Measurements from ENCODE around the gene LAG3. TPM values are rescaled to one million over a fixed set of nuclear protein-coding genes. Genes with fewer than 3 reads are reported as not detected.

The LAG3 gene
- total RNA-seq, 2 donors from 2014 or later = 71.3 to 117 TPM

- Mint-ChIP-seq H3K9me3 (no peaks in the 10 kb centered on the region), H3K27ac (peak overlapping the region; percentile 30 to 80), H3K36me3 (peaks cover 21 to 31% of the 10 kb centered on the region in 2 donors)
- DNase-seq (ENCODE audit: low spot score in 2 of 2) (peak in 1 of 2 donors; percentile 66), ATAC-seq (peak; percentile 68 to 70)
These were observed 5.5 kb upstream of the LAG3 start for GRCh38 chr12:6766651-6767349.

- no peaks in the 10 kb centered on the region for H3K9me3 Mint-ChIP-seq
- peak overlapping the region; percentile 30 to 90 for H3K27ac Mint-ChIP-seq
- H3K36me3 Mint-ChIP-seq = peaks cover 21 to 32% of the 10 kb centered on the region in 2 donors
- no peak for ATAC-seq
- DNase-seq (ENCODE audit: low spot score in 2 of 2) = no peak
These were observed 4.7 kb upstream of the LAG3 start for GRCh38 chr12:6767353-6768319.

- no peak for ATAC-seq
- Mint-ChIP-seq H3K9me3 (no peaks in the 10 kb centered on the region), H3K27ac (no peak overlapping the region), H3K36me3 (peaks cover 21 to 38% of the 10 kb centered on the region in 2 donors)
- DNase-seq (ENCODE audit: low spot score in 2 of 2) = no peak
These were observed 3.8 kb upstream of the LAG3 start for GRCh38 chr12:6768437-6768914.

- no peak for ATAC-seq
- Mint-ChIP-seq H3K36me3 (peaks cover 21 to 39% of the 10 kb centered on the region in 2 donors), H3K9me3 (no peaks in the 10 kb centered on the region), H3K27ac (no peak overlapping the region)
- no peak for DNase-seq (ENCODE audit: low spot score in 2 of 2)
These were observed 3.3 kb upstream of the LAG3 start for GRCh38 chr12:6768990-6769389.

DNA sequence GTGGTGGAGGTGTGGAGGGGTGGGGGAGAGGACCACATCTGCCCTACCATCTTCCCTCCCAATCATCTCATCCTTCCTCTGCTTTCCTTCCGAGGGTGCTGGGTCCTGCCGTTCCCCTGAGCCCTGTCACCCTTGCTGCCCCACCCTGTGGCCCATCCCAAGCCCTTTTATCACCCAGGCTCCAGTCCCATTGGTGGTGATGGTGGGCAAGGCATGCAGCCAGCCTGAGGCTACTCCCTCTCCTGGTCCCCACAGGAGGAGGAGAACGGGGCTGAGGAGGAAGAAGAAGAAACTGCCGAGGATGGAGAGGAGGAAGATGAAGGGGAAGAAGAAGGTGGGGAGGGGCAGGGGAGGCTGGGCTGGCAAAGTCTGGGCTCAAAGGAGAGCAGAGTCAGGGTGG lies 2.7 kb upstream of the LAG3 start:
- ATAC-seq = no peak
- no peak for DNase-seq (ENCODE audit: low spot score in 2 of 2)
- Mint-ChIP-seq H3K9me3 (no peaks in the 10 kb centered on the region), H3K27ac (peak overlapping the region in 1 of 2 donors; percentile 75), H3K36me3 (peaks cover 25 to 38% of the 10 kb centered on the region in 2 donors)

DNA sequence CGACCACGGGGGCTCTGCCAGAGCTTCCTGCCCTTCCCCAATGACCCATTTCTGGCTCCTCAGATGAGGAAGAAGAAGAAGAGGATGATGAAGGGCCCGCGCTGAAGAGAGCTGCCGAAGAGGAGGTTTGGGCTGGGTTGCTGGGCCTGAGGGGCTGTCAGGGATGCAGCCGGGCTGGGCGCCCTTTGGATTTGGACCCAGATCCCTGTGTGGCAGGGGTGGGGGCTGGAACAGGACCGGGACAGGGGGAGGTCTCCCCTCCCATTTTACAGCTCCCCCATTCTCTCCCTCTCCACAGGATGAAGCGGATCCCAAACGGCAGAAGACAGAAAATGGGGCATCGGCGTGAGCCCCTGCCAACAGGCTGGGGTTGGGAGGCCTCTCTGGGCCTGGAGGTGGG lies 2.2 kb upstream of the LAG3 start:
- peaks cover 26 to 41% of the 10 kb centered on the region in 2 donors for H3K36me3 Mint-ChIP-seq
- H3K9me3 Mint-ChIP-seq = no peaks in the 10 kb centered on the region
- DNase-seq (ENCODE audit: low spot score in 2 of 2) (no peak), ATAC-seq (no peak)
- peak overlapping the region in 1 of 2 donors; percentile 75 for H3K27ac Mint-ChIP-seq

GRCh38 chr12:6770600-6770999 lies 1.7 kb upstream of the LAG3 start:
- H3K27ac Mint-ChIP-seq = peak overlapping the region; percentile 75 to 81

DNA sequence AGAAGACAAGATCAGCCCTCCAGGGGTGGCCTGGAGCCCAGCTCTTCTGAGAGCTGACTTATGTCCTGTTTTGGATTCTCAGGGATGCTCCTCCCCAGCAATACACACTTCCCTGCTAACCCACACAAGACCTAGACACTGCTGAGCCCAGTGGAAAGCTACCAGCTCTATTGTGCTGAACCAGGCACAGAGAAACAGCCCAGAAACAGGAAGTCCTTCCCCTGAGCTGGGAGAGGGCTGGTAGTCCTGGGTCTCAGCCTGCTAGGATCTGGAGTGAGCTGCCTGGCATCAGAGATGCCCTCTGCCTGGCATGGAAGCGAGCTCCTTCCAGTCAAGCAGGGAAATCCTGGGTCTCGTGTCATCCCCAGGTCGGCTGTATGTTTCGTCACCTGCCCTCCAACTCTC lies 1.2 kb upstream of the LAG3 start:
- DNase-seq (ENCODE audit: low spot score in 2 of 2) (no peak), ATAC-seq (peak; percentile 8 to 16)
- Mint-ChIP-seq H3K9me3 (no peaks in the 10 kb centered on the region), H3K27ac (peak overlapping the region; percentile 75 to 92), H3K36me3 (peaks cover 28 to 51% of the 10 kb centered on the region in 2 donors)

More at GRCh38 chr12:6770600-6770999, 1.7 kb upstream of the LAG3 start:
- ATAC-seq (no peak), DNase-seq (ENCODE audit: low spot score in 2 of 2) (no peak)
- Mint-ChIP-seq H3K36me3 (peaks cover 26 to 46% of the 10 kb centered on the region in 2 donors), H3K9me3 (no peaks in the 10 kb centered on the region)

GRCh38 chr12:6771509-6772330 lies 600 bp upstream of the LAG3 start:
- DNase-seq (ENCODE audit: low spot score in 2 of 2) (no peak), ATAC-seq (peak in 1 of 2 donors; percentile 1)
- H3K9me3 Mint-ChIP-seq = no peaks in the 10 kb centered on the region
- peak overlapping the region; percentile 75 to 92 for H3K27ac Mint-ChIP-seq
- H3K36me3 Mint-ChIP-seq = peaks cover 34 to 57% of the 10 kb centered on the region in 2 donors

GRCh38 chr12:6772726-6773589 lies 638 bp downstream of the LAG3 start:
- Mint-ChIP-seq H3K27ac (peak overlapping the region; percentile 75 to 92), H3K9me3 (no peaks in the 10 kb centered on the region), H3K36me3 (peaks cover 23 to 62% of the 10 kb centered on the region in 2 donors)
- DNase-seq (ENCODE audit: low spot score in 2 of 2) (no peak), ATAC-seq (peak in 1 of 2 donors; percentile 25)

DNA sequence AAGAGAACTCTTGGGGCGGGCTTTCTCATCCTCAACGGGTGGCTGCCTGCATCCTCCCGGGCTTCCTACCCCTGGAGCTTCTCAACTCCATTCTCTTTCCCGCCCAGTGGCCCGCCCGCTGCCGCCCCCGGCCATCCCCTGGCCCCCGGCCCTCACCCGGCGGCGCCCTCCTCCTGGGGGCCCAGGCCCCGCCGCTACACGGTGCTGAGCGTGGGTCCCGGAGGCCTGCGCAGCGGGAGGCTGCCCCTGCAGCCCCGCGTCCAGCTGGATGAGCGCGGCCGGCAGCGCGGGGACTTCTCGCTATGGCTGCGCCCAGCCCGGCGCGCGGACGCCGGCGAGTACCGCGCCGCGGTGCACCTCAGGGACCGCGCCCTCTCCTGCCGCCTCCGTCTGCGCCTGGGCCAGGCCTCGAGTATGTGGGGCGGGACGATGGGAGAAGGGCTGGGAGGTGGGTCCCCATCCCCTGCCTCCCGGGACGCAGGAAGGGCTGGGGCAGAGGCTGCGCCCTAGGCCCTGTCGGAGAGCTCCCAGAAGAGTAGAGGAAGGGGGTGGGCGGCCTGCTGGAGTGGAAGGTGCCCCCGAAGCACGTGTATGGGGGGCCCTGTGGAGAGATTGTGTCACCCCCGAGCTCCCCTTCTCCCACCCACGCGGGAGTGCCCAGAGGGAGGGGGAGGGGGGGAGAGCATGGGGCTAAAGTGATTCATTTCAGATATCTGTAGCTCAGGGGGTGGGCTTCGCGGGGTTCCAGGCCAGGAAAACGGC lies 1.5 kb downstream of the LAG3 start:
- ATAC-seq = peak; percentile 13 to 16
- no peak for DNase-seq (ENCODE audit: low spot score in 2 of 2)
- Mint-ChIP-seq H3K36me3 (peaks cover 26 to 69% of the 10 kb centered on the region in 2 donors), H3K9me3 (no peaks in the 10 kb centered on the region), H3K27ac (peak overlapping the region; percentile 75 to 92)

DNA sequence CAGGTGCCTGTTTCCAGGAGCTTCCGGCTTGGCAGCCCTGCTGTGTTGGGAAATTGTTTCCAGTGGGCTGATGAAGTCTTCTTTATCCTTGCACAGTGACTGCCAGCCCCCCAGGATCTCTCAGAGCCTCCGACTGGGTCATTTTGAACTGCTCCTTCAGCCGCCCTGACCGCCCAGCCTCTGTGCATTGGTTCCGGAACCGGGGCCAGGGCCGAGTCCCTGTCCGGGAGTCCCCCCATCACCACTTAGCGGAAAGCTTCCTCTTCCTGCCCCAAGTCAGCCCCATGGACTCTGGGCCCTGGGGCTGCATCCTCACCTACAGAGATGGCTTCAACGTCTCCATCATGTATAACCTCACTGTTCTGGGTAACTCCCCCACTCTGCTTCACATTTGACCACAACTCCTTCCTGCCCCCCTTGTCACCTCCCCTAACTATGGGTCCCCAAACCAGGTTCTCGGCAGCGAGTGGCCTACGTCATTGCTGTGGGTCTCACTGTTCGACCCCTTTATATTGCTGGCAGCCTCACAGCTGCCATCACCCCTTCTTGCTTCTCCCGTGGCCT lies 2.3 kb downstream of the LAG3 start:
- ATAC-seq (no peak), DNase-seq (ENCODE audit: low spot score in 2 of 2) (no peak)
- H3K27ac Mint-ChIP-seq = peak overlapping the region; percentile 74 to 90
- no peaks in the 10 kb centered on the region for H3K9me3 Mint-ChIP-seq
- peaks cover 27 to 71% of the 10 kb centered on the region in 2 donors for H3K36me3 Mint-ChIP-seq

- ATAC-seq (no peak), DNase-seq (ENCODE audit: low spot score in 2 of 2) (no peak)
- Mint-ChIP-seq H3K27ac (peak overlapping the region; percentile 74 to 90), H3K36me3 (peaks cover 27 to 66% of the 10 kb centered on the region in 2 donors), H3K9me3 (no peaks in the 10 kb centered on the region)
These were observed 3.2 kb downstream of the LAG3 start for GRCh38 chr12:6775185-6776174.
